ENCODE results near the gene SYT8.

SYT8 gene

GRCh38 chr11:1817511-1817910 lies 17.3 kb upstream of the SYT8 start:
- no peak overlapping the region for H3K4me3 ChIP-seq (ENCODE audit: low read depth, low read length)
- DNase-seq (ENCODE audit: low read depth): no peak
- no peak for TF ChIP-seq CTCF (IDR thresholded peaks at IDR 0.05; ENCODE audit: control insufficient read depth, extremely low read depth, insufficient read depth)

GRCh38 chr11:1819074-1819473 lies 15.7 kb upstream of the SYT8 start:
- no peak for DNase-seq (ENCODE audit: low read depth)
- TF ChIP-seq CTCF (IDR thresholded peaks at IDR 0.05; ENCODE audit: control insufficient read depth, extremely low read depth, insufficient read depth): no peak
- no peak overlapping the region for H3K4me3 ChIP-seq (ENCODE audit: low read depth, low read length)

- TF ChIP-seq CTCF (IDR thresholded peaks at IDR 0.05; ENCODE audit: control insufficient read depth, extremely low read depth, insufficient read depth): no peak
- no peak for DNase-seq (ENCODE audit: low read depth)
These were observed 14.1 kb upstream of the SYT8 start for GRCh38 chr11:1820463-1821325.

GRCh38 chr11:1821562-1821961 lies 13.2 kb upstream of the SYT8 start:
- no peak for TF ChIP-seq CTCF (IDR thresholded peaks at IDR 0.05; ENCODE audit: control insufficient read depth, extremely low read depth, insufficient read depth)
- H3K4me3 ChIP-seq (ENCODE audit: low read depth, low read length): no peak overlapping the region
- DNase-seq (ENCODE audit: low read depth): no peak

More at GRCh38 chr11:1820463-1821325, 14.1 kb upstream of the SYT8 start:
- H3K4me3 ChIP-seq (ENCODE audit: low read depth, low read length): no peak overlapping the region

- DNase-seq (ENCODE audit: low read depth): no peak
- TF ChIP-seq CTCF (IDR thresholded peaks at IDR 0.05; ENCODE audit: control insufficient read depth, extremely low read depth, insufficient read depth): no peak
- H3K4me3 ChIP-seq (ENCODE audit: low read depth, low read length): no peak overlapping the region
These were observed 12.0 kb upstream of the SYT8 start for GRCh38 chr11:1822648-1823375.

- TF ChIP-seq CTCF (IDR thresholded peaks at IDR 0.05; ENCODE audit: control insufficient read depth, extremely low read depth, insufficient read depth): no peak
- no peak for DNase-seq (ENCODE audit: low read depth)
- no peak overlapping the region for H3K4me3 ChIP-seq (ENCODE audit: low read depth, low read length)
These were observed 11.2 kb upstream of the SYT8 start for GRCh38 chr11:1823376-1824220.
